ENCODE data around the gene USP49.
A peak's percentile ranks its signal among the peaks of the same experiment; 100 is the strongest.

The USP49 gene

GRCh38 chr6:41787219-41787917 lies 107.8 kb downstream of the USP49 start, which contains the start of gene TOMM6 (continued):
- TF ChIP-seq, protein P1, sequence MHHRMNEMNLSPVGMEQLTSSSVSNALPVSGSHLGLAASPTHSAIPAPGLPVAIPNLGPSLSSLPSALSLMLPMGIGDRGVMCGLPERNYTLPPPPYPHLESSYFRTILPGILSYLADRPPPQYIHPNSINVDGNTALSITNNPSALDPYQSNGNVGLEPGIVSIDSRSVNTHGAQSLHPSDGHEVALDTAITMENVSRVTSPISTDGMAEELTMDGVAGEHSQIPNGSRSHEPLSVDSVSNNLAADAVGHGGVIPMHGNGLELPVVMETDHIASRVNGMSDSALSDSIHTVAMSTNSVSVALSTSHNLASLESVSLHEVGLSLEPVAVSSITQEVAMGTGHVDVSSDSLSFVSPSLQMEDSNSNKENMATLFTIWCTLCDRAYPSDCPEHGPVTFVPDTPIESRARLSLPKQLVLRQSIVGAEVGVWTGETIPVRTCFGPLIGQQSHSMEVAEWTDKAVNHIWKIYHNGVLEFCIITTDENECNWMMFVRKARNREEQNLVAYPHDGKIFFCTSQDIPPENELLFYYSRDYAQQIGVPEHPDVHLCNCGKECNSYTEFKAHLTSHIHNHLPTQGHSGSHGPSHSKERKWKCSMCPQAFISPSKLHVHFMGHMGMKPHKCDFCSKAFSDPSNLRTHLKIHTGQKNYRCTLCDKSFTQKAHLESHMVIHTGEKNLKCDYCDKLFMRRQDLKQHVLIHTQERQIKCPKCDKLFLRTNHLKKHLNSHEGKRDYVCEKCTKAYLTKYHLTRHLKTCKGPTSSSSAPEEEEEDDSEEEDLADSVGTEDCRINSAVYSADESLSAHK (tag by site-specific recombination; IDR thresholded peaks at IDR 0.05), result peak; percentile 18; the same call in 1 of the 2 replicates
- TF ChIP-seq ZNF544 (tag by site-specific recombination; IDR thresholded peaks at IDR 0.05) (no peak), ZNF585B (tag by site-specific recombination; IDR thresholded peaks at IDR 0.05) (no peak), REPIN1 (tag by site-specific recombination; IDR thresholded peaks at IDR 0.05; ENCODE audit: low read depth) (no peak), ZNF449 (tag by site-specific recombination; IDR thresholded peaks at IDR 0.05) (peak; percentile 15; the same call in 1 of the 2 replicates), ZSCAN4 (tag by site-specific recombination; IDR thresholded peaks at IDR 0.05) (no peak), ZNF404 (tag by site-specific recombination; IDR thresholded peaks at IDR 0.05) (no peak), ZNF768 (tag by site-specific recombination; IDR thresholded peaks at IDR 0.05) (no peak; the same call in 1 of the 2 replicates), ZNF350 (tag by site-specific recombination; IDR thresholded peaks at IDR 0.05) (no peak), ZBTB1 (tag by site-specific recombination; IDR thresholded peaks at IDR 0.05) (peak; percentile 96), CTCF (tag by site-specific recombination; IDR thresholded peaks at IDR 0.05) (peak; percentile 98), SCRT1 (tag by site-specific recombination; IDR thresholded peaks at IDR 0.05; ENCODE audit: borderline replicate concordance) (no peak), ZSCAN23 (tag by site-specific recombination; IDR thresholded peaks at IDR 0.05) (0 out of 2 replicates have a peak, but pooled peaks have one; percentile 19), REST (tag by site-specific recombination; IDR thresholded peaks at IDR 0.05) (peak; percentile 25; the same call in 1 of the 2 replicates), ZNF24 (tag by site-specific recombination; IDR thresholded peaks at IDR 0.05) (no peak)
- TF ChIP-seq, protein P2, sequence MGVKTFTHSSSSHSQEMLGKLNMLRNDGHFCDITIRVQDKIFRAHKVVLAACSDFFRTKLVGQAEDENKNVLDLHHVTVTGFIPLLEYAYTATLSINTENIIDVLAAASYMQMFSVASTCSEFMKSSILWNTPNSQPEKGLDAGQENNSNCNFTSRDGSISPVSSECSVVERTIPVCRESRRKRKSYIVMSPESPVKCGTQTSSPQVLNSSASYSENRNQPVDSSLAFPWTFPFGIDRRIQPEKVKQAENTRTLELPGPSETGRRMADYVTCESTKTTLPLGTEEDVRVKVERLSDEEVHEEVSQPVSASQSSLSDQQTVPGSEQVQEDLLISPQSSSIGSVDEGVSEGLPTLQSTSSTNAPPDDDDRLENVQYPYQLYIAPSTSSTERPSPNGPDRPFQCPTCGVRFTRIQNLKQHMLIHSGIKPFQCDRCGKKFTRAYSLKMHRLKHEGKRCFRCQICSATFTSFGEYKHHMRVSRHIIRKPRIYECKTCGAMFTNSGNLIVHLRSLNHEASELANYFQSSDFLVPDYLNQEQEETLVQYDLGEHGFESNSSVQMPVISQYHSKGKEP (tag by site-specific recombination; IDR thresholded peaks at IDR 0.05), result peak; percentile 54; the same call in 1 of the 2 replicates
- TF ChIP-seq, protein P3, sequence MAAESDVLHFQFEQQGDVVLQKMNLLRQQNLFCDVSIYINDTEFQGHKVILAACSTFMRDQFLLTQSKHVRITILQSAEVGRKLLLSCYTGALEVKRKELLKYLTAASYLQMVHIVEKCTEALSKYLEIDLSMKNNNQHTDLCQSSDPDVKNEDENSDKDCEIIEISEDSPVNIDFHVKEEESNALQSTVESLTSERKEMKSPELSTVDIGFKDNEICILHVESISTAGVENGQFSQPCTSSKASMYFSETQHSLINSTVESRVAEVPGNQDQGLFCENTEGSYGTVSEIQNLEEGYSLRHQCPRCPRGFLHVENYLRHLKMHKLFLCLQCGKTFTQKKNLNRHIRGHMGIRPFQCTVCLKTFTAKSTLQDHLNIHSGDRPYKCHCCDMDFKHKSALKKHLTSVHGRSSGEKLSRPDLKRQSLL (tag by site-specific recombination; IDR thresholded peaks at IDR 0.05), result no peak
- TF ChIP-seq, protein P4, sequence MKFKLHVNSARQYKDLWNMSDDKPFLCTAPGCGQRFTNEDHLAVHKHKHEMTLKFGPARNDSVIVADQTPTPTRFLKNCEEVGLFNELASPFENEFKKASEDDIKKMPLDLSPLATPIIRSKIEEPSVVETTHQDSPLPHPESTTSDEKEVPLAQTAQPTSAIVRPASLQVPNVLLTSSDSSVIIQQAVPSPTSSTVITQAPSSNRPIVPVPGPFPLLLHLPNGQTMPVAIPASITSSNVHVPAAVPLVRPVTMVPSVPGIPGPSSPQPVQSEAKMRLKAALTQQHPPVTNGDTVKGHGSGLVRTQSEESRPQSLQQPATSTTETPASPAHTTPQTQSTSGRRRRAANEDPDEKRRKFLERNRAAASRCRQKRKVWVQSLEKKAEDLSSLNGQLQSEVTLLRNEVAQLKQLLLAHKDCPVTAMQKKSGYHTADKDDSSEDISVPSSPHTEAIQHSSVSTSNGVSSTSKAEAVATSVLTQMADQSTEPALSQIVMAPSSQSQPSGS (tag by site-specific recombination; IDR thresholded peaks at IDR 0.05; ENCODE audit: low read depth), result no peak
- TF ChIP-seq, protein P5, sequence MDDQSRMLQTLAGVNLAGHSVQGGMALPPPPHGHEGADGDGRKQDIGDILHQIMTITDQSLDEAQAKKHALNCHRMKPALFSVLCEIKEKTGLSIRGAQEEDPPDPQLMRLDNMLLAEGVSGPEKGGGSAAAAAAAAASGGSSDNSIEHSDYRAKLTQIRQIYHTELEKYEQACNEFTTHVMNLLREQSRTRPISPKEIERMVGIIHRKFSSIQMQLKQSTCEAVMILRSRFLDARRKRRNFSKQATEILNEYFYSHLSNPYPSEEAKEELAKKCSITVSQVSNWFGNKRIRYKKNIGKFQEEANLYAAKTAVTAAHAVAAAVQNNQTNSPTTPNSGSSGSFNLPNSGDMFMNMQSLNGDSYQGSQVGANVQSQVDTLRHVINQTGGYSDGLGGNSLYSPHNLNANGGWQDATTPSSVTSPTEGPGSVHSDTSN (CRISPR knock-in tag; IDR thresholded peaks at IDR 0.05), result peak; percentile 90
- TF ChIP-seq, protein P6, sequence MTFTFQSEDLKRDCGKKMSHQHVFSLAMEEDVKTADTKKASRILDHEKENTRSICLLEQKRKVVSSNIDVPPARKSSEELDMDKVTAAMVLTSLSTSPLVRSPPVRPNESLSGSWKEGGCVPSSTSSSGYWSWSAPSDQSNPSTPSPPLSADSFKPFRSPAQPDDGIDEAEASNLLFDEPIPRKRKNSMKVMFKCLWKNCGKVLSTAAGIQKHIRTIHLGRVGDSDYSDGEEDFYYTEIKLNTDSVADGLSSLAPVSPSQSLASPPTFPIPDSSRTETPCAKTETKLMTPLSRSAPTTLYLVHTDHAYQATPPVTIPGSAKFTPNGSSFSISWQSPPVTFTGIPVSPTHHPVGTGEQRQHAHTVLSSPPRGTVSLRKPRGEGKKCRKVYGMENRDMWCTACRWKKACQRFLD (tag by site-specific recombination; IDR thresholded peaks at IDR 0.05), result no peak

Measured in HEK293 (cell line).